Measurements from ENCODE around the gene LTBP4.

LTBP4 gene

GRCh38 chr19:40592170-40592569 is 9.0 kb upstream of the LTBP4 start:
- no peak overlapping the region for H3K27ac ChIP-seq
- no peak for DNase-seq (ENCODE audit: low read depth, low spot score)

GRCh38 chr19:40594255-40594654 is 6.9 kb upstream of the LTBP4 start:
- H3K27ac ChIP-seq = no peak overlapping the region
- no peak for DNase-seq (ENCODE audit: low read depth, low spot score)

GRCh38 chr19:40594657-40595091 is 6.5 kb upstream of the LTBP4 start:
- no peak overlapping the region for H3K27ac ChIP-seq
- no peak for DNase-seq (ENCODE audit: low read depth, low spot score)

GRCh38 chr19:40596608-40597328 is 4.4 kb upstream of the LTBP4 start:
- no peak for DNase-seq (ENCODE audit: low read depth, low spot score)
- H3K27ac ChIP-seq = no peak overlapping the region

GRCh38 chr19:40597329-40597838 is 3.8 kb upstream of the LTBP4 start:
- H3K27ac ChIP-seq = no peak overlapping the region

GRCh38 chr19:40598121-40598917 is 2.9 kb upstream of the LTBP4 start:
- H3K27ac ChIP-seq = no peak overlapping the region
- DNase-seq (ENCODE audit: low read depth, low spot score) = no peak

More at GRCh38 chr19:40597329-40597838, 3.8 kb upstream of the LTBP4 start:
- DNase-seq (ENCODE audit: low read depth, low spot score) = no peak

- no peak for DNase-seq (ENCODE audit: low read depth, low spot score)
- H3K27ac ChIP-seq = no peak overlapping the region
Observed at GRCh38 chr19:40598918-40599307, 2.3 kb upstream of the LTBP4 start.

GRCh38 chr19:40599331-40599901 is 1.8 kb upstream of the LTBP4 start:
- DNase-seq (ENCODE audit: low read depth, low spot score) = no peak
- H3K27ac ChIP-seq = no peak overlapping the region

- no peak for DNase-seq (ENCODE audit: low read depth, low spot score)
- no peak overlapping the region for H3K27ac ChIP-seq
Observed at GRCh38 chr19:40599902-40600569, 1.1 kb upstream of the LTBP4 start.

GRCh38 chr19:40600570-40601133 is 517 bp upstream of the LTBP4 start:
- no peak for DNase-seq (ENCODE audit: low read depth, low spot score)
- no peak overlapping the region for H3K27ac ChIP-seq

- no peak for DNase-seq (ENCODE audit: low read depth, low spot score)
- peak overlapping the region; percentile 88 for H3K27ac ChIP-seq
Observed at GRCh38 chr19:40603071-40603388, 1.9 kb downstream of the LTBP4 start.

GRCh38 chr19:40603389-40604170 is 2.4 kb downstream of the LTBP4 start:
- peak overlapping the region; percentile 88 for H3K27ac ChIP-seq
- DNase-seq (ENCODE audit: low read depth, low spot score) = peak; percentile 91

- peak overlapping the region; percentile 88 for H3K27ac ChIP-seq
- DNase-seq (ENCODE audit: low read depth, low spot score) = no peak
Observed at GRCh38 chr19:40604171-40604646, 3.0 kb downstream of the LTBP4 start.

GRCh38 chr19:40604647-40605215 is 3.6 kb downstream of the LTBP4 start:
- peak overlapping the region; percentile 88 for H3K27ac ChIP-seq
- no peak for DNase-seq (ENCODE audit: low read depth, low spot score)

- DNase-seq (ENCODE audit: low read depth, low spot score) = peak; percentile 88
- peak overlapping the region; percentile 88 for H3K27ac ChIP-seq
Observed at GRCh38 chr19:40605216-40605971, 4.2 kb downstream of the LTBP4 start.

GRCh38 chr19:40607311-40608239 is 6.4 kb downstream of the LTBP4 start:
- DNase-seq (ENCODE audit: low read depth, low spot score) = no peak
- no peak overlapping the region for H3K27ac ChIP-seq

- no peak overlapping the region for H3K27ac ChIP-seq
- no peak for DNase-seq (ENCODE audit: low read depth, low spot score)
Observed at GRCh38 chr19:40608240-40608621, 7.1 kb downstream of the LTBP4 start.

Data from epithelial cell of prostate (primary cell).